NCI-H2107 treated with DMSO at 0.1 percent for 48 hours (cell line): Measurements from ENCODE around the gene ZNF672.
"Not testable (repeated sequence)": the region's sequence is repeated elsewhere in the genome, so short reads cannot be mapped to it uniquely, and the experiment has no call there.

Experiments
- DNase-seq: peaks from one replicate; lab custom pipeline; 2025; ENCODE audit not compliant: unreplicated experiment; lab: John Stamatoyannopoulos, UW

The ZNF672 gene

GRCh38 chr1:248812736-248813425, 25.1 kb upstream of the ZNF672 start:
- DNase-seq: no peak

GRCh38 chr1:248813546-248813945, 24.5 kb upstream of the ZNF672 start:
- DNase-seq: no peak

- no peak for DNase-seq
These were observed 23.7 kb upstream of the ZNF672 start for GRCh38 chr1:248814351-248814750.

DNA sequence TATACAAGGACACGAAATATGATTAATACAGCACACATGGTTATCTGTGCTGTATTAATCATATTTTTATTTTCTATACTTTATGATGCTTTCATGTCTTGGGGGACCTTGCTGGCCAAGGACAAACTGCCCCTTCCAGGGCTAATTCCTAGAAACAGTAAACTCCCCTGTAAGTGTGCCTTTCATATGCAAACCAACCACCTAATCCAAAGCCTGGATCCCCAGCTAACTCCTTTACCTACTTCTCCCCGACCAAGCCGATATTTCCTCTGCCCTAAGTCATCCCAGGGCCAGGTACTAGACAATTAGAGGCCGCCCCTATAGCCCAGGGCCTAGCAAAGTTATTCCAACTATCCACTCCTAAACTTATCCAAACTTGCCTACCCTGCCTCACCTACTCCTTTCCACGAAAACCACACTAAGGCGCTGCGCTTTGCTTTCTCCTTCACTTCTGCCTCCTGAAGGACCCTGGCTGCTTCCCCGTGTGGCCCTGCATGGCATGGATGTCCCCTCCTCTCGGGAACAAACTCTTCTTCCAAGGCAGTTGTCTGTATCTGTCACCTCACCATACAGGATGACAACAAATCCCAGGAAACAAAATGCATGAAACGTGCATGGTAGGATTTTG, 22.5 kb upstream of the ZNF672 start:
- DNase-seq: no peak

GRCh38 chr1:248816042-248816851, 21.8 kb upstream of the ZNF672 start:
- DNase-seq: no peak

- DNase-seq: no peak
These were observed 21.0 kb upstream of the ZNF672 start for GRCh38 chr1:248817065-248817464.

DNA sequence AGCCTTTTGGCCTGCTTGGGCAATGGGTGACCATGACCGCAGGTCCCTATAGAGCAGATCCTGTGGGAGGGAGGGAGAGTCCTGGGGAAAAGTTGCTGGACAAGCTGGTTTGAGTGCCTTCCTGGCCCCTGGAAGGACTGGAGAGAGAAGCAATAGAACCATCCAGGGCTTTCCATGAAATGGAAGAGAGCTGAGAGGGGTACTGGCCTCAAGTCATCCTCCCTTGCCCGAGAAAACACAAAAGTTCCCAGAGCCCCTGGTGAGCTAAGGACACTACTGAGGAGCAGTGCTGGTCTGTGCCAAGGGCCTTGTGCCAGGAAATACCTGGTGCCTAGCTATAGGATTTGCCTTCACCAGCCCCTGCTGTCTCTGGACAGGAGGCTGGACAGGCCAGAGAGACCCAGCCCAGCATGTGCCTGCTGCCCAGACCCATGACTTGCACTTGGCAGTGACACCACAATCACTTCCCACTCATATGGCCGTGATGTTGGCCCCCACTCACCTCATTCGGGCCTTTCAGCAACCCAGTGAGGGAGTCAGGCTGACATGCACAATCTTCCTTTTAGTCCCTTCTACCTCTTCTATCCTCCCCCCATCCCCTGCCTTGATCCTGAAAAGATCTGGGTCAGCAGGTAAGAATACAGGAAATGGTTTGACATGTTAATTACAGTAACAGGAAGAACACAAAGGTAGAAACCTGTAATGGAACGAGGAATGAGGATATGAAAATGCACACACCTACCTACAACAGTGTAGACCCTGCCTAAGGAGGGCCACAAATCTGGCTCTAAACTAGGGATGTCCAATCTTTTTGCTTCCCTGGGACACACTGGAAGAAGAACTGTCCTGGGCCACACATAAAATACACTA, 19.3 kb upstream of the ZNF672 start:
- DNase-seq: no peak

GRCh38 chr1:248820041-248820585, 17.9 kb upstream of the ZNF672 start:
- DNase-seq: no peak

GRCh38 chr1:248821101-248821500, 16.9 kb upstream of the ZNF672 start:
- no peak for DNase-seq

DNA sequence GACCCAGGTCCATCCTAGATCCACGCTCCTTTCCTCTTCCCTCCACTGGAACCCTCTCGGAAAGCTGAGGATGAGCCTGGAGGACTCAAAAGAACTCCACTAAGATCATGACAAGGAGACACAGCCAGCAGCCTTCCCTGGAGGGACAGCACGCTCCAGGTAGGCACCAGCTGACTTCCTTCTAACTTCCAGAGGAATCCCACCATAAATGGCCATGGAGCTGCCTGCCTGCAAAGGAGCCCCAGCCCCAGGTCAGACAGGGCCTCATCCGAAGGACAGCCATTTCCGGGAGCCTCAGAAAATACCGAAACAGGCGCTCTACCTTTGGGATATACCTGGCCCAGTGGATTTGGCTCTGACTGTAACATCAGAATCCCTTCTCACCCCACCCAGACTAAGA, 16.4 kb upstream of the ZNF672 start:
- DNase-seq: no peak

DNA sequence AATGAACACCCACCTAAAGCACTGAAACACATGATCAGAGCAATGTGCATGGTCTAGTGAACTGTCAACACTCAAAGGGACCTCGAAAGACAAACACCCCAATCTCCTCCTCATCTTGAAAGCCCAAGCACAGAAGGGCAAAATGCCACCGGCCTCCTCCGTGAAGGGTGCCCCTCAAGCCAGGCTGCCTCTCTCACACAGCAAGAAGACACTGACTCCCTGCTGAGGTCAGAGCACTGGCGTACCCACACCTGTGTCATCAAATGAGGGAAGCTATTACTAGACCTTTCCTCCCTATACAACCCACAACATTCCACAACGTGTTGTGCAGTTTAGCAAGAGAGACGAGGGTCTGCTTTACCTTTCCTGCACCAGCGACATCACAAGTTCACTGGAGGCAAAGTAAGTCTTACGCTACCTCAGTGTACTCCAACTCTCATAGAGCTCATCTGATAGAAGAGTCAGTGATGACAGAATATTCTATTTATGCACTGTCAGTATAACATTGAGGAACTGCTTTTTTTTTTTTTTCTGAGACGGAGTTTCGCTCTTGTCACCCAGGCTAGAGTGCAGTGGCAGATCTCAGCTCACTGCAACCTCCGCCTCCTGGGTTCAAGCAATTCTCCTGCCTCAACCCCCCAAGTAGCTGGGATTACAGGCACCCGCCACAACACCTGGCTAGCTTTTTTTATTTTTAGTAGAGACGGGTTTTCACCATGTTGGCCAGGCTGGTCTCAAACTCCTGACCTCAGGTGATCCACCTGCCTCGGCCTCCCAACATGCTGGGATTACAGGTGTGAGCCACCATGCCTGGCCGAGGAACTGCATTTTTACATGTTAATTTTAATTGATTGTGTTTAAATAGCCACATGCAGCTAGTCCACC, 15.6 kb upstream of the ZNF672 start:
- no peak for DNase-seq

DNA sequence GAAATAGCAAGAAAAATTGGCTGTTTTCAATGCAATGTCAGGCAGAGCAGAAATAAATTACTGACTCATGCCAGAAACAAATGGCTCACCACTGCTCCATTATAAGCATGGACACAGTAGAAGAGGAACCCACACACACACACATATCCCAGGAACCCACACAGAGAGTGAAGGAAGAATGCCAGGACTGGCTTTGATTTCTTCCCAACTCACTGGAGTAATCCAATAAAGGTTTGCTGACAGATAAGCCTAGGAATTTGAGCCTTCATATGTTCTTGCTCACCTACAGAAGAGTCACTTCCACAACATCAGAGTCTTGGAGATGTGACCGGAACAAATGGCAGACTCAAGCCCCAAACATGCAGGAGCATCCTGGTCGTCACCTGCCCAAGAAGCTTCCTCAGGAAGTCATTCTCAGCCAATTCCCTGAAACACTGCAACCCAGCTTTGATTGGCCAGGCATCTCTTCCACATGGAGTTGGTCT, 14.5 kb upstream of the ZNF672 start:
- DNase-seq: no peak

- DNase-seq: no peak
These were observed 13.7 kb upstream of the ZNF672 start for GRCh38 chr1:248824301-248824700.

- no peak for DNase-seq
These were observed 13.3 kb upstream of the ZNF672 start for GRCh38 chr1:248824701-248825100.

- no peak for DNase-seq
These were observed 12.9 kb upstream of the ZNF672 start for GRCh38 chr1:248825136-248825535.

GRCh38 chr1:248825573-248825908, 12.5 kb upstream of the ZNF672 start:
- DNase-seq: no peak

DNA sequence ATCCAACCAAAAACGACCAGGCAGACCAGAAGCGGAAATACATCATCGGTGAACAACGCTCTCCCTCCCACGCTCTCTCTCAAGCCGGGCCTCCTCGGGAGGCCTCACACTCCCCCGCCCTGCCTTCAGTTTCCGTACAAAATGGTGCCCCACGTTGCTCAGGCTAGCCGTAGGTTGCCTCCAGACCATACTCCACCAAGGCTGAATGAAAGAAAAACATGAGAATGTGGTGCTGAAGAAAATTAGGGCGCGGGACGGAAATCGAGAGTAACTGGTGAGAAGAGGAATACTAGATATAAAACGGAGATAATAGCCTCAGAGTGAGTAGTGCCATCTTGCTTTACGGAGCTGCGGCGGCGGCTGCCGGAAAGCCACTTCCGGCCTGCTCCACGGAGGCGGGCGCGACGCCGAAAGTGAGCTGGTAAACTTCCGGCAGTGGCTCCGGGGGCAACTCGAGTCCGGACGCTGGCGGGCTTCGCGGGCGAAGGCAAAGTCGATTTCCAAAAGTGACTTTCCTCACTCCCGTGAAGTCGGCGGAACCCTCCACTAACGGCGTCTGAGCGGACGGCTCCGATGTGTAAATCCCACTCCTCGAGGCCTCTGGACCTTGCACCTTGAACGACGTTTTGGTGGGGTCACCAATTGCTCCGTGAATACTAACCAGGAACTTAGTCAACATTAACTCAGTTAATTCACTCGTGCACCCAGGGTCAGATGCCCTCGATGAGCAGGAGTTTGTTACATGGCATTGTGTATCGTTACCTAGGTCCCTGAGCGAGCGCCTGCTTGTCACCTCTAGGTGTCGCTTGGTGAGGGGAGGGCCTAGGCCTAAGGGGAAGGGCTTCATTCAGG, 11.9 kb upstream of the ZNF672 start, which contains the start of gene SH3BP5L:
SH3BP5L (minus strand) TSS at position 7 of the 852 bp plus-strand sequence. CDS start 980 bp downstream, outside the sequence.
- DNase-seq: peak; percentile 97

GRCh38 chr1:248828845-248829244, 9.2 kb upstream of the ZNF672 start:
- no peak for DNase-seq

DNA sequence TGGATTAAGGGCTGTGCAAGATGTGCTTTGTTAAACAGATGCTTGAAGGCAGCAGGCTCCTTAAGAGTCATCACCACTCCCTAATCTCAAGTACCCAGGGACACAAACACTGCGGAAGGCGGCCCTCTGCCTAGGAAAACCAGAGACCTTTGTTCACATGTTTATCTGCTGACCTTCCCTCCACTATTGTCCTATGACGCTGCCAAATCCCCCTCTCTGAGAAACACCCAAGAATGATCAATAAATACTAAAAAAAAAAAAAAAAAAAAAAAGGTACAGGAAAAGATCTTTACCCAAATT, 7.4 kb upstream of the ZNF672 start:
- not testable (repeated sequence) for DNase-seq
